Activated naive CD8-positive, alpha-beta T cell treated with anti-CD3 and anti-CD28 coated beads, Interleukin-2, amount 10 ng/mL, durations not matched to agents 7 days and 5 days (primary cell): ENCODE measurements around the gene EMC8. TPM values are rescaled to one million over a fixed set of nuclear protein-coding genes. Genes with fewer than 3 reads are reported as not detected.
A peak's percentile ranks its signal among the peaks of the same experiment; 100 is the strongest.

Source experiments
- ATAC-seq: fragments of 150-1000 bp; cut with Tn5 transposase; one replicate; pipeline ENCODE4 v1.10.0; 2021; ENCODE audit warnings: low read depth, moderate library complexity
- POLR2A ChIA-PET: fragments of 350-600 bp; sonication (Branson Sonifier 250); formaldehyde crosslinking; loops from one replicate; lab custom pipeline; 2021; ENCODE audit warnings: antibody characterized with exemption; lab: Charles Lee
- DNase-seq: peaks from one replicate; pipeline ENCODE4 v3.0.0; 2021
- H3K27ac Mint-ChIP-seq: one replicate; pipeline ENCODE4 v1.8.0; 2022; ENCODE audit warnings: mild to moderate bottlenecking, mixed read lengths
- H3K27me3 Mint-ChIP-seq: one replicate; pipeline ENCODE4 v1.8.0; 2022; ENCODE audit warnings: mild to moderate bottlenecking, moderate library complexity, mixed read lengths
- H3K36me3 Mint-ChIP-seq: one replicate; pipeline ENCODE4 v1.8.0; 2021; ENCODE audit warnings: mild to moderate bottlenecking, mixed read lengths
- H3K4me1 Mint-ChIP-seq: one replicate; pipeline ENCODE4 v1.8.0; 2021; ENCODE audit warnings: mixed read lengths
- H3K4me3 Mint-ChIP-seq: one replicate; pipeline ENCODE4 v1.8.0; 2022; ENCODE audit warnings: mild to moderate bottlenecking, moderate library complexity, mixed read lengths
- H3K9me3 Mint-ChIP-seq: one replicate; pipeline ENCODE4 v1.8.0; 2021; ENCODE audit warnings: mixed read lengths
- total RNA-seq, 2 experiments: library from RNA; stranded (reverse); gene quantifications; one replicate each; pipeline ENCODE4 v1.2.3, GENCODE V29; 2021

Gene EMC8
- total RNA-seq, 2 experiments from 2014 or later: 29.2 to 34.1 TPM

DNA sequence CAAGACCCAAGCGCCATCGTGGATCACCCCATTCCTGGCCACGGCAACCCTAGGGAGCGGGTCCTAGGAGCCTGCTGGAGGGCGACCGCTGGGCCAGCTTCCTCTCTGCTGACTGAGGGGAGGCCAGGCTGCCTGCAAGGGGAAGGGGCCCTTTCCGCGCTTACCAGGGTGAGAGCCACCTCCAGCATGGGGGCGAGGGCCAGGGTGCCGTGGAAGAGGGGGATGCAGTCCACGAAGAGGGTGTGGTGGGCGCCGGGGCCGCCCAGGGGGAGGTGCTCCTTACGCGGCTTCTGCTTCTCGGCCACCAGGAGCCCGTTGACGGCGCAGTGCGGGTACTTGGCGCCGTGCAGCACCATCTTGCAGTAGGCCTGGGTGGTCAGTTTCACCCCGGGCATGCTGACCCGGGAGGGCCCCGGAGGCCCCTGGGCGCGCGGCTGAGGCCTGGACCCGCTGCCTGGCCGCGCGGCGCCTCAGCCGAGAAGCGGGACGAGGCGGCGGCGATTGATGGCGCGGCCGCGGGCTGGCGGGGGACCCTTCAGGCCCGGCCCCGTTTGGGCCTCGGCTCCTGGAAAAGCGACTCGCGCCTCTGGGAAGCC is 345 bp downstream of the EMC8 start:
- ATAC-seq (peak; percentile 50), DNase-seq (no peak)
- Mint-ChIP-seq H3K27ac (peak overlapping the region; percentile 92), H3K36me3 (peaks cover 27% of the 10 kb centered on the region), H3K9me3 (no peaks in the 10 kb centered on the region), H3K4me3 (peak overlapping the region; percentile 91), H3K4me1 (peaks cover 42% of the 10 kb centered on the region), H3K27me3 (no peaks in the 10 kb centered on the region)
- POLR2A ChIA-PET: no interaction called here

DNA sequence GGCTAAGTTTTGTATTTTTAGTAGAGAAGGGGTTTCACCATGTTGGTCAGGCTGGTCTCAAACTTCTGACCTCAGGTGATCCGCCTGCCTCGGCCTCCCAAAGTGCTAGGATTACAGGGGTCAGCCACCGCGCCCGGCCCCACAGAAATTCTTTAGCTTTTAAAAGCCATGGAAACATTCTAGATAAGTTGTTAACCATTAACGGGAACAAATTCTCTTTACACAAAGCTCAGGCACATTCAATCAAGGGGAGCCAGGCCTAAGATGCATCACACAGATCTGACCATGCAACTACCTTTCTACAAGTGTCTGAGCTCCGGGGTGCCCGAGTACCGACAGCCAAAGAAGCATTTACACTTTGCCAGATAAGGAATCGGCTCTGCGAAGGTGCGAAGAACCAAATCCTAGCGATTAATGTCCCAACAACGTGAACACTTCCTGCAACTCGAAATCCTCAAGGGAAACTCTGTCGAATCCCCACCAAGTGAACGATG is 1.0 kb downstream of the EMC8 start:
- peak overlapping the region; percentile 90 for H3K4me3 Mint-ChIP-seq
- H3K9me3 Mint-ChIP-seq: no peaks in the 10 kb centered on the region
- peaks cover 27% of the 10 kb centered on the region for H3K36me3 Mint-ChIP-seq
- H3K4me1 Mint-ChIP-seq: peaks cover 40% of the 10 kb centered on the region
- peak overlapping the region; percentile 78 for H3K27ac Mint-ChIP-seq
- no peak for DNase-seq
- H3K27me3 Mint-ChIP-seq: no peaks in the 10 kb centered on the region
- no peak for ATAC-seq
- POLR2A ChIA-PET: no interaction called here

DNA sequence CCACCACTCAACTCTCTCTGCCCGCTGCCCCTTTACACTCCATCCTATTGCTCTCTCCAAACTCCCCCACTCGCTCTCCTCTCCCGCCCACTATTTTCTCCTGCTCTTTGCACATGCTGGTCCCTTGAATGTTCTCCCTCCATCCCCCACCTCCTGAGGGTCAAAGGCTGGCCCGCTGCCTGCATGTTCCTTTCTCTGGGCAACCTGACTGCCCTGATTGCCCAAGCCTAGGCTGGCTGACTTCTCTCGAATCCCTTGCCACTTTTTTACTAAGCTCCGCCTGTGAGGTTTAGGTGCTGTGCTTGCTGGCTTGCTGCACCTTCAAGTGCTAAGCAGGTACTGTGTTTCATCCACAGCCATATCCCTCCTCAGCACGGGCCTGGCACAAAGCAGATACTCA is 2.7 kb downstream of the EMC8 start:
- ATAC-seq (no peak), DNase-seq (no peak)
- H3K27ac Mint-ChIP-seq: no peak overlapping the region
- H3K4me1 Mint-ChIP-seq: peaks cover 33% of the 10 kb centered on the region
- no peaks in the 10 kb centered on the region for H3K27me3 Mint-ChIP-seq
- H3K9me3 Mint-ChIP-seq: no peaks in the 10 kb centered on the region
- H3K36me3 Mint-ChIP-seq: peaks cover 33% of the 10 kb centered on the region
- H3K4me3 Mint-ChIP-seq: no peak overlapping the region
- POLR2A ChIA-PET: no interaction called here

DNA sequence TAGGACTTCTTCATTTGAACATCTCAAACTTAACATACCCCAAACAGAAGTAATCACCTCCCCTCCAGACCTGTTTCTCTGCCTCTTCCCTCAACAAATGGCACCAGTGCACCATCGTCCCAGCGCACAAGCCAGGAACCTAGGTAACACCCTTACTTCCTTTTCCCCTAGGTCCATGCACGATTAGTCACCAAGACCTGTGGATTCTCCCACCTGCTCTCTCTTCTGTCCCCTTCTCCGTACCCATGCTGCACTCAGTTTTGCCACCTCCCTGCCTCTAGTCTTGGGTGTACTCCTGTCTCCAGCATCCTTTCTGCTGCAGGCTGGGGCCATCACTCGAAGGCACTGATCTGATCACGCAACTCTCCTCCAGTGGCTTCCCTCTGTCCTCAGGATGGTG is 3.2 kb downstream of the EMC8 start:
- Mint-ChIP-seq H3K4me3 (no peak overlapping the region), H3K4me1 (peaks cover 30% of the 10 kb centered on the region), H3K27me3 (no peaks in the 10 kb centered on the region), H3K27ac (peak overlapping the region; percentile 8), H3K36me3 (peaks cover 33% of the 10 kb centered on the region), H3K9me3 (no peaks in the 10 kb centered on the region)
- ATAC-seq: no peak
- no peak for DNase-seq
- POLR2A ChIA-PET: no interaction called here

DNA sequence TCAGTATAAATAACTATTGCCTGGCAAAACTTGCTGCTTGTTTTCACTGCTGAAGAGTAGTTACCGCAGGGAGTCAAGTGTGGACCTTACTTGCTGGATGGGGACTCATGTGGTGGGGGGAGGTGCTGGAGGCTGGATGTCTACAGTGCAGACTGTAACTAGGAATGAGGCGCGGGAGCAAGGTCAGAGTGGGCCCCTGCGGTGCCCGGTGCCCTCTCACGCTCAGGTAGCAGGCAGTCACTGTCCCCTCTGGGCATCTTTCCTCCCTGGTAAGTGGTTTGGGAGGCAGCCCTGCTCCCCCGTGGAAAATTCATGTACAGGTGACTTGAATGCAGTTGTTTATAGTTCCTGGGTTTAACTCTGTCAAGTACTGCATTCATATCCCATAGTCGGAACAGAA is 4.6 kb downstream of the EMC8 start:
- Mint-ChIP-seq H3K4me3 (no peak overlapping the region), H3K27me3 (no peaks in the 10 kb centered on the region), H3K36me3 (peaks cover 37% of the 10 kb centered on the region), H3K9me3 (no peaks in the 10 kb centered on the region), H3K4me1 (peaks cover 30% of the 10 kb centered on the region), H3K27ac (no peak overlapping the region)
- no peak for DNase-seq
- POLR2A ChIA-PET: no interaction called here
- ATAC-seq: no peak

DNA sequence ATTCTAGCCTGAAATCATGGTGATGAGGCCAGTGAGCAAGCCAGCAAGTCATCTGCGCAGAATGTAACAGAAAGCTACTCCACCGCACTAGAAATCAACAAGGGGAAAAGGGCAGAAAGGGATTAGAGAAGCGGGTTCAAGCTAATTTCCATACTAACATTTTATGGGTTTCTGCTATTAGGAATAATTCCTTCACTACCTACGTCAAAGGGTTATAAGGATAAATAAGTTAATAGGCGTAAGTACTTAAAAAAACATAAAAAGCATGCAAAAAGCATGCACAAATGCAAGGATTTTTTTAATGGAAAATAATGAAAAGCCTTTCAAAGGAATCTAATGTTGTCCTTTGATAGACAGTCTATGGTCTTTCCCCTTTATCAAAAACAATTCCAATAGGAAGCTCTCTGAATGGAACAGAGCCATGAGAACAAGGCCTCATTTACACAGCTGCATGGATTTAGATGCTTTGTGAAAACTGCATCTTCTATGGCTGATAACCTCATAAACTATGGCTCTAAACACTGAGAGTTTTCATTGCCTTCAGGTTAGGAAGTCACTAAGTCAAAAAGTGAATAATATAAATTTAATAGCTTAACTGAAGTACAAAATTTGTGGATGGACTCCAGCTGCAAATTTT is 5.6 kb downstream of the EMC8 start:
- peaks cover 38% of the 10 kb centered on the region for H3K36me3 Mint-ChIP-seq

DNA sequence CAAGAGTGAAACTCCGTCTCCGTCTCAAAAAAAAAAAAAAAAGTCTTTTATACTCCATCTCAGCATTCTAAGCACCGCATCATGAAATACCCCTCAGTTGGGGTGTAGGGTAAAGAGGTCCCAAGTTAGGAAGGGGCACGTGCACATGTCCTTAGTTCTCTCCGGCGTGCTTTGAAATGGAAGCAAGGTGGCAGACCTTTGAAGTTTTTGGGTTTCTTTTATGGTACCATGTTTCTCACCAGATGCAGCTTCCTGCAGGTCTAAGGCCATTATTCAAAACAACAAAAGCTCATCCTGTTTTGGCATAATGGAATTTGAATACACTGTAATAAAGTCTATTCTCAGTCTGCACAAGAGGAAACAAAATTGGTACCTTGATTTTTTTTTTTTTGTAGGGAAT is 9.6 kb downstream of the EMC8 start:
- POLR2A ChIA-PET: no interaction called here
- DNase-seq (no peak), ATAC-seq (no peak)
- Mint-ChIP-seq H3K36me3 (peaks cover 32% of the 10 kb centered on the region), H3K9me3 (no peaks in the 10 kb centered on the region), H3K4me1 (peaks cover 12% of the 10 kb centered on the region), H3K4me3 (no peak overlapping the region), H3K27me3 (no peaks in the 10 kb centered on the region), H3K27ac (peak overlapping the region; percentile 21)

More for the DNA sequence above, 5.6 kb downstream of the EMC8 start:
- peaks cover 31% of the 10 kb centered on the region for H3K4me1 Mint-ChIP-seq
- H3K27me3 Mint-ChIP-seq: no peaks in the 10 kb centered on the region
- H3K4me3 Mint-ChIP-seq: no peak overlapping the region
- DNase-seq (no peak), ATAC-seq (no peak)
- POLR2A ChIA-PET: no interaction called here
- no peaks in the 10 kb centered on the region for H3K9me3 Mint-ChIP-seq
- no peak overlapping the region for H3K27ac Mint-ChIP-seq

DNA sequence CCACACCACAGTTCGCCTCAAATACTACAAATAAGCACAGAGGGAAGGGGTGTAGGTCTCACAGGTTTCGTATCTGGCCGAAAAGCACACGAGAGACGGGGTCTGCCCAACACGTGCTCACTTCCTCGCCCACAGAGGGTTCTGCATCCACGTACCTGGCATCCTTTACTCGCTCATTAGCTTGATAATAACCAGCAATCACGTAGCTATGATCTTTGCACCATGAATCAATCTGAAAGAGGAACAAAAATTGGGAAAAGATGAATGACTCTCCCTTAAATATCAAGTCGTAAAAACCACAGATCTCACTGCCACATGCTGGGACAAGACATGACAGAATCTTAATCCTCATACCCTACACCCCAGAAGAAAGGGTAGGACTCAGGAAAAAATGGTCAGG is 10.5 kb downstream of the EMC8 start:
- Mint-ChIP-seq H3K36me3 (peaks cover 32% of the 10 kb centered on the region), H3K4me3 (no peak overlapping the region), H3K27me3 (no peaks in the 10 kb centered on the region), H3K27ac (no peak overlapping the region), H3K4me1 (peaks cover 12% of the 10 kb centered on the region), H3K9me3 (no peaks in the 10 kb centered on the region)
- POLR2A ChIA-PET: no interaction called here
- DNase-seq (no peak), ATAC-seq (no peak)

DNA sequence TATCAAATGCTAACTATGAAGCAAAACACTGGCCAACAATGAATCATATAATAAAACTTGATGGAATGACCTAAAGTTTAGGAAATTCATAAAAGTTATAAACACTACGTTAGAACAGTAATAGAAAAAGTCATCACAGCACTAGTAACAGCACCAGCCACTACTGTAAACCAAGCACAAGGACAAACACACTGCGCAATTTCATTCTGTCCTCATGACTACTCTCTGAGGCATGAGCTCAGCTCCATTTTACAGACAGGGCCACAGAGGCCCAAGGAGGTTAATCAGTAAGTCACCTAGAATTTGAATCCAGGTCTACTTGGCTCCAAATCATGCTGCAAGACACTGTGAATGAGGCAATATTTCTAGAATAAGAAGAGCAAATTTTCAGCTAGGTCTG is 13.4 kb downstream of the EMC8 start:
- Mint-ChIP-seq H3K27me3 (no peaks in the 10 kb centered on the region), H3K27ac (no peak overlapping the region), H3K9me3 (no peaks in the 10 kb centered on the region), H3K4me3 (no peak overlapping the region), H3K4me1 (peaks cover 13% of the 10 kb centered on the region), H3K36me3 (peaks cover 11% of the 10 kb centered on the region)
- no peak for DNase-seq
- ATAC-seq: no peak
- POLR2A ChIA-PET: no interaction called here

DNA sequence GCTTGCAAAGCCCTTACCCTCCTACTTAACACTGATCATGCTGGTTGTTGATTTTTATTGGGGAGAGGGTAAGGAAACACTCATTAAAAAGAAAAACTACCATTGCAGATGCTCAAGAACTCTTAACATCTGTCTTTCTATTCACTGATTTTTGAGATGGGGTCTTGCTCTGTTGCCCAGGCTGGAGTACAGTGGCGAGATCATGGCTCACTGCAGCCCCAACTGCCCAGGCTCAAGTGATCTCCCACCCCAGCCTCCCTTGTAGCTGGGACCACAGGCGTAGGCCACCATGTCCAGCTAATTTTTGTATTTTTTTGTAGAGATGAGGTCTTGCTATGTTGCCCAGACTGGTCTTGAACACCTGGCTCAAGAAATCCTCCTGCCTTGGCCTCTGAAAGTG is 14.5 kb downstream of the EMC8 start:
- no peak for ATAC-seq
- no peak for DNase-seq
- Mint-ChIP-seq H3K4me3 (no peak overlapping the region), H3K4me1 (peaks cover 6% of the 10 kb centered on the region), H3K36me3 (peaks cover 10% of the 10 kb centered on the region), H3K27ac (no peak overlapping the region), H3K9me3 (no peaks in the 10 kb centered on the region), H3K27me3 (no peaks in the 10 kb centered on the region)
- POLR2A ChIA-PET: no interaction called here

DNA sequence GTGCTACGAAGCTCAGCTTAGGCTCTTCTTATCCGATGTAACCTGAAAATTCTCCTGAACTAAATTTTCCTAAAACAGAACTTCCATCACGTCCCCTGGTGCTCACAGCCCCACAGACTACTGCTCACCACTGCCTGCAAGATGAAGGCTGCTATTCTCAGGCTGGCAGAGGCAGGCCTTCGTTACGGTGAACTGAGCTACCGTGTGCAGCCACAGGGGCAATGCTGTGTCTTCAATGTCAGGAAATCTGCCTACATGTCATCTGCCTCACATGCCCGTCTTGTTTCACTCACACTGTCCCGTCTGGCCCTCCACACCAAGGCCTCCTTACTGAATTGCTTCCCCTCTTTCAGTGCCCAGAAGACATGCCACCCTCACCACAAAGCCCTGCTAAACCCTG is 15.9 kb downstream of the EMC8 start:
- no peaks in the 10 kb centered on the region for H3K9me3 Mint-ChIP-seq
- no peaks in the 10 kb centered on the region for H3K27me3 Mint-ChIP-seq
- POLR2A ChIA-PET: no interaction called here
- peaks cover 6% of the 10 kb centered on the region for H3K4me1 Mint-ChIP-seq
- H3K36me3 Mint-ChIP-seq: peaks cover 11% of the 10 kb centered on the region
- H3K4me3 Mint-ChIP-seq: no peak overlapping the region
- ATAC-seq (no peak), DNase-seq (no peak)
- H3K27ac Mint-ChIP-seq: no peak overlapping the region

DNA sequence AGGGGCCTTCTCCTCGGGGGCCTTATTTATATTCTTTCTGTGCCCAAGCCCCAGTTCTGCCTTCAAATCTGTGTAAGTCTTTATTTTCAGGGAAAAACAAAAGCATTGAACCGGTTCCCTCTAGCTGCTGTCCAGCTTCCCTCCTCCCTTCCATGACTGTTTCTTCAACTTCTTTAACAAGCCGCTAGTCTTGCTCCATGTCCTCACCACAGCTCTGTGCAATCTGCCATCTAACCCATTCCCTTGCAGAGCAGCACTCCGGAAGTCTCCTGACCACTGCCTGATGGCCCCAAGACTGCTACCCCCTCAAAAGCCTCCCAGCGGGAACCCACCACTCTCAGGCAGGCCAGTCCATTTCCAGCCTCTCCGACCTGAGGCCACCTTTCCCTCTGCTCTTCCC is 16.9 kb downstream of the EMC8 start:
- POLR2A ChIA-PET: no interaction called here
- H3K9me3 Mint-ChIP-seq: no peaks in the 10 kb centered on the region
- peaks cover 6% of the 10 kb centered on the region for H3K4me1 Mint-ChIP-seq
- no peak for ATAC-seq
- peaks cover 11% of the 10 kb centered on the region for H3K36me3 Mint-ChIP-seq
- no peaks in the 10 kb centered on the region for H3K27me3 Mint-ChIP-seq
- H3K27ac Mint-ChIP-seq: peak overlapping the region; percentile 5
- no peak for DNase-seq
- H3K4me3 Mint-ChIP-seq: no peak overlapping the region

DNA sequence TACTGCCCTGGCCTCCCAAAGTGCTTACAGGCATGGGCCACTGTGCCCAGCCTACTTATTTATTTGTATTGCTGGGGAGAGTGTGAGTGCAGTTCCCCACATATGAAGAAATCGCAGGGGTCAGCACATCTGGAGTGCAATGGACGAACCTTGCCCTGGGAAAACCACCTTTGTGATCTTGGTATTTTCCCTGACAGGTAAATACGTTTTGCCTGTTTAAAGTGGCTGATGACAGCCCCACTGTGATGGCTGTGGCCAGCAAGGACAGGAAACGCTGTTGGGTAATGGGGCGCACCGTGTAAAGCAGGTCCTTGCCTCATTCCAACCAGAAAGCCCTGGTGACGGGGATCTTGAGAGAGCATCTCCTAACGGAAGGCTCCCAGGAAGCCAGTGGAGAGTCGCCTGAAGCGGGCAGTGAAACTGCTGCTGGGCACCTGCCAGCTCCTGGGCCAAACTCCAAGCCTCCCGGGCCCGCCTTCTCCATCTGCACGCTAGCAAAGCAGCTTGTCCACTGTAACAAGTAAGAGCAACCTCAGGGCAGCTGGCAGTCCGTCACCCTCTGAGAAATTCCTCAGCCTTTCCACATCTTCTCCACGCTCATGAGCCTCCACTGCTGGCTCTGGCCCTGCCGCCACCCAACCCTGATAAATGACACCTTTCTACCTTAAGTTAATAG is 17.5 kb downstream of the EMC8 start:
- H3K27ac Mint-ChIP-seq: no peak overlapping the region
- peaks cover 9% of the 10 kb centered on the region for H3K36me3 Mint-ChIP-seq
- DNase-seq (no peak), ATAC-seq (no peak)
- H3K4me1 Mint-ChIP-seq: peaks cover 4% of the 10 kb centered on the region
- no peaks in the 10 kb centered on the region for H3K27me3 Mint-ChIP-seq
- POLR2A ChIA-PET: no interaction called here
- H3K4me3 Mint-ChIP-seq: no peak overlapping the region
- no peaks in the 10 kb centered on the region for H3K9me3 Mint-ChIP-seq

DNA sequence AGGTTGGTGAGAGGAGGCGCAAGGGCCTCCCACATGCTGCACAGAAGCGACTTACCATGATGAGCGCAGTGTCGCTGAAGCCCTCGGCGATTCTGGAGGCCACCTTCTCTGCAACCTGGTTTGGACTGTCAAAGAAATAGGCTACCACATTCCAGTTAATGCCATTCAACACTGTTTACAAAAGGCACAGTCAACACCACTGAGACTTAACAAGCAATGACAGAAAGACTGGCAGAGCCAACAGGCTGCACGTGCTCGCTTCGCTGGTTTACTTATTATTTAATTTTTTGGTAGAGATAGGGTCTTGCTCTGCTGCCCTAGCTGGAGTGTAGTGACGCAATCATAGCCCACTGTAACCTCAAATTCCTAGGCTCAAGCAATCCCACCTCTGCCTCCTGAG is 18.2 kb downstream of the EMC8 start:
- peaks cover 8% of the 10 kb centered on the region for H3K36me3 Mint-ChIP-seq

More for the DNA sequence above, 18.2 kb downstream of the EMC8 start:
- Mint-ChIP-seq H3K9me3 (no peaks in the 10 kb centered on the region), H3K27ac (no peak overlapping the region), H3K4me1 (peaks cover 4% of the 10 kb centered on the region), H3K27me3 (no peaks in the 10 kb centered on the region), H3K4me3 (no peak overlapping the region)
- no peak for DNase-seq
- POLR2A ChIA-PET: no interaction called here
- no peak for ATAC-seq
